Fibroblast of skin of back (primary cell): ENCODE data around the gene FCER2.
"Not testable (repeated sequence)": the region's sequence is repeated elsewhere in the genome, so short reads cannot be mapped to it uniquely, and the experiment has no call there.

Source experiments
- DNase-seq: peaks from one replicate; pipeline ENCODE4 v3.0.0-alpha.2; 2013

FCER2 gene

DNA sequence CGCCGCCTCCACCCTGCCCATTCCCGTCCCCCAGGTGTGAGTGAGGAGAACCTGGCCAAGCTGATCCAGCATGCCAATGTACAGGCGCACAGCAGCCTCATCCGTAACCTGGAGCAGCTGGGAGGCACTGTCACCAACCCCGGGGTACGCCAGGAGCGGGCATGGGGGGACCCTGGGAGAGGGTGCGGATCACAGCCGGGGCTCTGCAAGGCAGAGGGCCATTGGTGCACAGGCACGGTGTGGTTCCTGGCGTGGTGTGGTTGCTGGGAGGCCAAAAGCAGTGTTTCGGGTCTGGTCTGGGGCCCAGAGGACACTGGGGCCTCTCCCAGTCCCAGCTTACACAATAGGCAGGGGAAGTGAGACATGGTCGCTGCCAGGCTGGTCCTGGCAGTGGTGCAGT is 56.8 kb downstream of the FCER2 start:
- no peak for DNase-seq

DNA sequence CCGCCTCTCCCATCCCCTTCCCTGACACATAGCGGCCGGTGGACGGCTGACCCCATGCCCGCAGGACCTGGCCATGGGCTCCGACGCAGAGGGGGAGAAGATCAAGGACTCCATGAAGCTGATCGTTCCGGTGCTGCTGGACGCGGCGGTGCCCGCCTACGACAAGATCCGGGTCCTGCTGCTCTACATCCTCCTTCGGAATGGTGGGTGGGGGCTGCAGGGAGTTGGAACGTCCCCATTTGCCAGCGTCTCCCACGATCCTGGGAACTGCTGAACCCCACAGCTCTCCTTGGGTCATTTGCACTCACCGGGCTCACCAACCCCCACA is 57.4 kb downstream of the FCER2 start:
- no peak for DNase-seq

DNA sequence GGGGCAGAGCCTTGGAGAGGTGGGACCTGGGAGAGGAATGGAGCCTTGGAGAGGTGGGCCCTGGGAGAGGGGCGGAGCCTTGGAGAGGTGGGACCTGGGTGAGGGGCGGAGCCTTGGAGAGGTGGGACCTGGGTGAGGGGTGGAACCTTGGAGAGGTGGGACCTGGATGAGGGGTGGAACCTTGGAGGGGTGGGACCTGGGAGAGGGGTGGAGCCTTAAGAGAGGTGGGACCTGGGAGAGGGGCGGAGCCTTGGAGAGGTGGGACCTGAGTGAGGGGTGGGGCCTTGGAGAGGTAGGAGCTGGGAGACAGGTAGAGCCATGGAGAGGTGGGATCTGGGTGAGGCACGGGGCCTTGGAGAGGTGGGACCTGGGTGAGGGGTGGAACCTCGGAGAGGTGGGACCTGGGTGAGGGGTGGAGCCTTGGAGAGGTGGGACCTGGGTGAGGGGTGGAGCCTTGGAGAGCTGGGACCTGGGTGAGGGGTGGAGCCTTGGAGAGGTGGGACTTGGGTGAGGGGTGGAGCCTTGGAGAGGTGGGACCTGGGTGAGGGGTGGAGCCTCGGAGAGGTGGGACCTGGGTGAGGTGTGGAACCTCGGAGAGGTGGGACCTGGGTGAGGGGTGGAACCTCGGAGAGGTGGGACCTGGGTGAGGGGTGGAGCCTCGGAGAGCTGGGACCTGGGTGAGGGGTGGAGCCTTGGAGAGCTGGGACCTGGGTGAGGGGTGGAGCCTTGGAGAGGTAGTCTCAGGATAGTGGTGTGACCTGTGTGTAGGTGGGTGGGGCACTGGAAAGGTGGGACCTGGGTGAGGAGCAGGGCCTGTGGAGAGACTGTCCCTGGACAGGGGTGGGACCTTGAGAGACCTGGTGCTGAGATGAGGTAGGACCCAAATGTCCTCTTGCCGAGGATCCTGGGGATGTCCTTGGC is 58.0 kb downstream of the FCER2 start:
- not testable (repeated sequence) for DNase-seq

DNA sequence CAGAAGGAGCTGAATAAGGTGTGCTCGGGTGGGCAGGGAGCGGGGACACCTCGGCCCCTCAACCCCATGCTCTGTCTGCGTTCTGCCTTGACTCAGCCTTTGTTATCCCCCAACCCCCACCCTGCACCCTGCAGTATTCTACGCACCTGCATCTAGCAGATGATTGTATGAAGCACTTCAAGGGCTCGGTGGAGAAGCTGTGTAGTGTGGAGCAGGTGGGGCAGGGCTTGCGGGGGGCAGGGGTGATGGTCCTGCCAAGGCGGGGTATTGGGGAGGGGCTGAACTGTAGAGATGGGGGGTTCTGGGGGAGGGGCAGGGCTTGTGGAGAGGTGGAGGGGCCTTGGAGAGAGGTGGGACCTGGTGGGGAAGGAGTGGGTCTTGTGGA is 58.9 kb downstream of the FCER2 start:
- DNase-seq, result no peak

DNA sequence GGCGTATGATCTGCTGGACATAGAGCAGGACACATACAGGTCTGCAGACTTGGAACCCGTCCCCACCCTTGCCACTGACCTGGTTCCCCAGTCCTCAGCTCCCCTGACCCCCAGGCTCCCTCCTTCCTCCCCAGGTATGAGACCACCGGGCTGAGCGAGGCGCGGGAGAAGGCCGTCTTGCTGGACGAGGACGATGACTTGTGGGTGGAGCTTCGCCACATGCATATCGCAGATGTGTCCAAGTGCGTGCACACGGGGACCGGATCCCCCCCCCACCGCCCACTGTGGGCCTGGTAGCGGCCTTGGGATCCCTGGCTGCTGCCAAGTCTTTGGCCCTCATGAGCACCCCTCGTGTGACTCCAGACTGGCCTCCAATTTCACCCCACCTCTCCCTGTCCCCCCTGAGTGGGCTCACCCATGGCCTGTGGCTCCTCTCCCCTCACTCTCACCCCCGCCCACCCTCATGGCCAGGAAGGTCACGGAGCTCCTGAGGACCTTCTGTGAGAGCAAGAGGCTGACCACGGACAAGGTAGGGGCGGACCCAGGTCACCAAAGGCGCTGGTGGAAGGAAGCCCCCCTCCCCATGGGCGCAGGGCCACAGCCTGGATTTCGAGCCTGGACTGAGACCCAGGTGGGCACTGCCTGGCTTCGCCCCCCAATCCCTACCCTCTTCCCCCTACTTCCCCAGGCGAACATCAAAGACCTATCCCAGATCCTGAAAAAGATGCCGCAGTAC is 59.5 kb downstream of the FCER2 start:
- no peak for DNase-seq

DNA sequence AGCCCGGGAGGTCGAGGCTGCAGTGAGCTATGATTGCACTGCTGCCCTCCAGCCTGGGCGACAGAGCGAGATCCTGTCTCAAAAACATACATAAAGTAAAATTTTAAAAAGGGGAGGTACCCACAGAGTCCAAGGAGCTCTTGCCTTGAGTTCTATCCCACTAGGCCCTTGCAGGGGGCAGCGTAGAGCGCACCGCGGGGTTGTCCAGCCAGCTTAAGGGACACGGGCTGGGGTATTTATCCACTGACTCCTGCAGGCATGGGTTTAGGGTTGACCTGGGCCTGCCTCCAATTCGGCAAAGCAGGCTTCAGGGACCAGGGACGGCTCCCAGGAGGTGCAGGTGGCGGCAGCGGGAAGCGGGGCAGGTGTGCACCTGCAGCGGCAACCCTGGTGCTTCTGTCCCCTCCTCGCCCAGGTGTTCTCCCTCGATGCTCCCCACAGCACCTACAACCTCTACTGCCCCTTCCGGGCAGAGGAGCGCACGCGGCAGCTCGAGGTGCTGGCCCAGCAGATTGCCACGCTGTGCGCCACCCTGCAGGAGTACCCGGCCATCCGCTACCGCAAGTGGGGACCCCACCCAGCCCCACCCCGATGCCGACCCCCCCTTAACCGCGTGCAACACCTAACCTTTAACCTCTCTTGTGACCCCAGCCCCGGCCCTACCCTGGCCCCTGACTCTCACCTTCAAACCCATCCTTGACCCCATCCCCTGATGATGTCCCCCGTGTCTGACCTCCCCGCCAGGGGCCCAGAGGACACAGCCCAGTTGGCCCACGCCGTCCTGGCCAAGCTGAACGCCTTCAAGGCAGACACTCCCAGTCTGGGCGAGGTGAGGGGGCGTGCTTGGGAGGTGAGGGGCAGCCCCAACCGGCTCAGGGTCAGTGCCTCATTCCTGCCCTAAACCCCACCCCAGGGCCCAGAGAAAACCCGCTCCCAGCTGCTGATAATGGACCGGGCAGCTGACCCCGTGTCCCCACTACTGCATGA is 60.3 kb downstream of the FCER2 start:
- DNase-seq, result no peak

DNA sequence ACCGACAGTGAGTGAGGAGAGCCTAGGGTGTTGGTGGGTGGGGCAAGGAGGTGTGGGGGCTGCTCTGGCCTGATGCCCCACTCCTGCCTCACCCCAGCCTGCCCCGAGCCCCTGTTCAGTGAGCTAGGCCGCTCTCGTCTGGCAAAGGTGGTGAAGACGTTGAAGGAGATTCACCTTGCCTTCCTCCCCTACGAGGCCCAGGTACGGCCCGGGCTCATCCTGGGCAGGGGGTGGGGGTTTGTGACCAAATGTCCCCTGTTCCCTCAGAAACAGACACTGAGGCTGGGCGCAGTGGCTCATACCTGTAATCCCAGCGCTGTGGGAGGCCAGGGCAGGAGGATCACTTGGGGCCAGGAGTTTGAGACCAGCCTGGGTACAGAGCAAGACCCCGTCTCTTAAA is 61.1 kb downstream of the FCER2 start:
- DNase-seq, result no peak

DNA sequence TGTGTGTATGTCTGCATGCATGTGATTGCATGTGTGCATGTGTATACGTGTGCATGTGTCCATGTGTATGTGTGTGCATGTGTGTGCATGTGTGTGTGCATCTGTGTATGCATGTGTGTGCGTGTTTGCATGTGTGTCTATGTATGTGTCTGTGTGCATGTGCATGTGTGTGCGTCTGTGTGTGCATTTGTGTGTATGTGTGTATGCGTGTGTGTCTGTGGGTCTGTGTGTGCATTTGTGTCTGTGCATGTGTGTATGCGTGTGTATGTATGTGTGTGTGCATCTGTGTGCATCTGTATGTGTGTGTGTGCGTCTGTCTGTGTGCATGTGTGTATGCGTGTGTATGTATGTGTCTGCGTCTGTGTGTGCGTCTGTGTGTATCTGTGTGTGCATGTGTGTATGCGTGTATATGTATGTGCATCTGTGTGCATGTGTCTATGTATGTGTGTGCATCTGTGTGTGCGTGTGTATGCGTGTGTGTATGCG is 62.0 kb downstream of the FCER2 start:
- DNase-seq, result no peak

DNA sequence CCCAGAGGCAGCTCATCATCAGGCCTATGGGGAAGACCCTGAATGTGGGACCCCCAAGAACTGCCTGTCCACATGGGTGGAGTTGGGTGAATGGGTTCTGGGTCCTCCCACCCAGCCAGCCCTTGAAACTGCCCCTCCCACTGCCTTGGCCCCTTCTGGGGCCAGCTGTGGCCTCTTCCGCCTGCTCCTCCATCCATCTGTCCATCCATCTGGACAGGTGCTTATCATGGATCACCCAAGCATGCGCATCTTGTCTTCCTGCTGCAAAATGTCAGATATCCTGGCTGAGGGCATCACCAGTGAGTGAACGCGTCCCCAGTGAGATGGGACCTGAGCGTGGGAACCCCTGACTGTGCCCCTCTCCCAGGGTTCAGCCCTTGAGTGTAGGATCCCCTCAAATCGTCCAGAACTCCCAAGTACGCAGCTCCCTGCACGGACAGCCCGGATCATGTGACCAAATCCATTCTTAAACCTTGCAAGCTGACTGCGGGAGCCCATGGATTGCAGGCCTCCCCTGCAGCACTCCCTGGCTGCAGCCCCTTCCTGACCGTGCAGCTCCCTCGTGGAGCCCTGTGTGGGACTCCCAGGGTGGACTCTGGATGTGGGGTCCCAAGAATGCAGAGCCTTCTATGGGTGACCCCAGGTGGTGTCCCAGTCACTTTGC is 63.0 kb downstream of the FCER2 start:
- DNase-seq, result no peak
